Tibial nerve (tissue), 4 donors: ENCODE data around the gene AKAP6.

Experiments
- EP300 ChIP-seq, 2 donors: sonication (generic); formaldehyde crosslinking; IDR thresholded peaks; one replicate each; pipeline ENCODE4 v1.6.1; 2017; ENCODE audit warnings: antibody characterized with exemption in 2 of 2, mild to moderate bottlenecking in 1 of 2
- POLR2A ChIP-seq, 2 donors: fragments of 450-650 bp; IDR thresholded peaks; one replicate each; pipeline ENCODE4 v1.6.1; 2017; ENCODE audit warnings: antibody characterized with exemption in 2 of 2, mild to moderate bottlenecking in 2 of 2, moderate library complexity in 2 of 2
- TF ChIP-seq, protein P1 (sequence below), 5 experiments: fragments of 200-600 bp in 3 of 5; fragments of 450-650 bp in 2 of 5; sonication (generic) in 3 of 5; IDR thresholded peaks; one replicate each; pipeline ENCODE4 v1.5.1; 2016 to 2019; ENCODE audit warnings: antibody characterized with exemption in 5 of 5, mild to moderate bottlenecking in 3 of 5, moderate library complexity in 2 of 5

DNA sequence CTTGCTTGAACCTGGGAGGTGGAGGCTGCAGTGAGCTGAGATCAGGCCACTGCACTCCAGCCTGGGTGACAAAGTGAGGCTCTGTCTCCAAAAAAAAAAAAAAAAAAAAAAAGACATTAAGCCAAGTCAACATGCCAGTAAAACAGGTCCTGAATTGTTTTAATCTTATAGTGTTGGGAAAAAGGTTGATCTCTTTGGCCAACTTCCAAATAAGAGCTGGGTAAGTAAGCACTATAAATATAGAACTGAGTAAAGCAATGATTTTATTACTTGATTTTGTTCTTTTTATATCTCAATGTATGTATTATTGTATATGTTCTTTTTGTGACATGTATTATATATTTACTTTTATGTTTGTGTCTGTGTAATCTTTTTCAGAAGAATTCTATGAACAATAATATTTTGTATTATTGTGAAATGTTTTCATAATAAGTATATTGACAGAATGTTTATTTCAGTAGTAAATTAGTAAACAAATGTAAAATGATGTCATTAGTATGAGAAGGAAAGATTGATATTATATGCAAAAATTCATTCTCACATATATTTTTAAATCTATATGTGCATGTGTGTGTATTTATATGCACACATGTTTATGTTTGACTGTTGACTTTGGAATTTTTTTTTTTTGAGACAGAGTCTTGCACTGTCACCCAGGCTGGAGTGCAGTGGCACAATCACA lies 9.6 kb upstream of the AKAP6 start:
- no peak for TF ChIP-seq EP300 (IDR thresholded peaks at IDR 0.05)
- TF ChIP-seq, protein P1, sequence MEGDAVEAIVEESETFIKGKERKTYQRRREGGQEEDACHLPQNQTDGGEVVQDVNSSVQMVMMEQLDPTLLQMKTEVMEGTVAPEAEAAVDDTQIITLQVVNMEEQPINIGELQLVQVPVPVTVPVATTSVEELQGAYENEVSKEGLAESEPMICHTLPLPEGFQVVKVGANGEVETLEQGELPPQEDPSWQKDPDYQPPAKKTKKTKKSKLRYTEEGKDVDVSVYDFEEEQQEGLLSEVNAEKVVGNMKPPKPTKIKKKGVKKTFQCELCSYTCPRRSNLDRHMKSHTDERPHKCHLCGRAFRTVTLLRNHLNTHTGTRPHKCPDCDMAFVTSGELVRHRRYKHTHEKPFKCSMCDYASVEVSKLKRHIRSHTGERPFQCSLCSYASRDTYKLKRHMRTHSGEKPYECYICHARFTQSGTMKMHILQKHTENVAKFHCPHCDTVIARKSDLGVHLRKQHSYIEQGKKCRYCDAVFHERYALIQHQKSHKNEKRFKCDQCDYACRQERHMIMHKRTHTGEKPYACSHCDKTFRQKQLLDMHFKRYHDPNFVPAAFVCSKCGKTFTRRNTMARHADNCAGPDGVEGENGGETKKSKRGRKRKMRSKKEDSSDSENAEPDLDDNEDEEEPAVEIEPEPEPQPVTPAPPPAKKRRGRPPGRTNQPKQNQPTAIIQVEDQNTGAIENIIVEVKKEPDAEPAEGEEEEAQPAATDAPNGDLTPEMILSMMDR (IDR thresholded peaks at IDR 0.05) = no peak
- no peak for TF ChIP-seq POLR2A (IDR thresholded peaks at IDR 0.05)
